TTC549 (cell line): ENCODE measurements around the gene ANKRD6.

ENCODE experiments used
- FAIRE-seq: peaks from 2 replicates; lab custom pipeline; 2012; peaks lifted over from hg19 to GRCh38; lab: Jason Lieb, UNC

The ANKRD6 gene

GRCh38 chr6:89471287-89471867 lies 38.4 kb downstream of the ANKRD6 start:
- FAIRE-seq = no peak

- no peak for FAIRE-seq
Measured at GRCh38 chr6:89475101-89475500, 42.1 kb downstream of the ANKRD6 start.

GRCh38 chr6:89475634-89476033 lies 42.7 kb downstream of the ANKRD6 start:
- no peak for FAIRE-seq

GRCh38 chr6:89479897-89480296 lies 46.9 kb downstream of the ANKRD6 start:
- FAIRE-seq = no peak

- FAIRE-seq = no peak
Measured at GRCh38 chr6:89481695-89482094, 48.7 kb downstream of the ANKRD6 start.

GRCh38 chr6:89482126-89482525 lies 49.2 kb downstream of the ANKRD6 start:
- FAIRE-seq = no peak

- no peak for FAIRE-seq
Measured at GRCh38 chr6:89483111-89483720, 50.3 kb downstream of the ANKRD6 start.

GRCh38 chr6:89485320-89485719 lies 52.4 kb downstream of the ANKRD6 start:
- no peak for FAIRE-seq

GRCh38 chr6:89487864-89488263 lies 54.9 kb downstream of the ANKRD6 start:
- no peak for FAIRE-seq

- FAIRE-seq = no peak
Measured at GRCh38 chr6:89488438-89488837, 55.5 kb downstream of the ANKRD6 start.

- FAIRE-seq = no peak
Measured at GRCh38 chr6:89489078-89489477, 56.1 kb downstream of the ANKRD6 start.

- no peak for FAIRE-seq
Measured at GRCh38 chr6:89492025-89492640, 59.2 kb downstream of the ANKRD6 start.

GRCh38 chr6:89494131-89494793 lies 61.3 kb downstream of the ANKRD6 start:
- no peak for FAIRE-seq

GRCh38 chr6:89495961-89496535 lies 63.1 kb downstream of the ANKRD6 start:
- FAIRE-seq = no peak

- no peak for FAIRE-seq
Measured at GRCh38 chr6:89500611-89501010, 67.7 kb downstream of the ANKRD6 start.

GRCh38 chr6:89501222-89501621 lies 68.3 kb downstream of the ANKRD6 start:
- no peak for FAIRE-seq

GRCh38 chr6:89501753-89502152 lies 68.8 kb downstream of the ANKRD6 start:
- no peak for FAIRE-seq

GRCh38 chr6:89503641-89504040 lies 70.7 kb downstream of the ANKRD6 start:
- no peak for FAIRE-seq

GRCh38 chr6:89505847-89506246 lies 72.9 kb downstream of the ANKRD6 start:
- FAIRE-seq = no peak

GRCh38 chr6:89506716-89507617 lies 74.0 kb downstream of the ANKRD6 start:
- FAIRE-seq = no peak

- no peak for FAIRE-seq
Measured at GRCh38 chr6:89508755-89509563, 76.0 kb downstream of the ANKRD6 start.
